WTC11 (cell line): ENCODE measurements around the gene UTP20.

Experiments
- ATF3 ChIP-seq: sonication (generic); formaldehyde crosslinking; conservative IDR thresholded peaks from 2 replicates; pipeline ENCODE4 v1.8.1; 2022; ENCODE audit warnings: mild to moderate bottlenecking, missing genetic modification reagents
- ATF6 ChIP-seq: sonication (generic); formaldehyde crosslinking; IDR thresholded peaks from 2 replicates; pipeline ENCODE4 v1.8.1; 2023; ENCODE audit warnings: mild to moderate bottlenecking, missing genetic modification reagents
- CBFB ChIP-seq: sonication (generic); formaldehyde crosslinking; IDR thresholded peaks from 2 replicates; pipeline ENCODE4 v1.8.1; 2022; ENCODE audit warnings: mild to moderate bottlenecking, low read depth, missing genetic modification reagents
- CREB1 ChIP-seq: sonication (generic); formaldehyde crosslinking; IDR thresholded peaks from 2 replicates; pipeline ENCODE4 v1.8.0; 2023; ENCODE audit warnings: mild to moderate bottlenecking, missing genetic modification reagents
- CTCF ChIP-seq: fragments of 200-600 bp; IDR thresholded peaks from 2 replicates; pipeline ENCODE4 v1.8.0; 2022; ENCODE audit warnings: antibody characterized with exemption
- E2F1 ChIP-seq: sonication (generic); formaldehyde crosslinking; IDR thresholded peaks from 2 replicates; pipeline ENCODE4 v1.8.0; 2022; ENCODE audit warnings: mild to moderate bottlenecking, missing genetic modification reagents
- FOXP1 ChIP-seq: sonication (generic); formaldehyde crosslinking; IDR thresholded peaks from 2 replicates; pipeline ENCODE4 v1.8.0; 2022; ENCODE audit warnings: missing genetic modification reagents, mild to moderate bottlenecking, moderate library complexity, borderline replicate concordance
- ZBTB21 ChIP-seq: sonication (generic); formaldehyde crosslinking; IDR thresholded peaks from 2 replicates; pipeline ENCODE4 v1.8.1; 2023; ENCODE audit warnings: mild to moderate bottlenecking, missing genetic modification reagents, borderline replicate concordance
- TF ChIP-seq, protein P1 (sequence below): sonication (generic); formaldehyde crosslinking; IDR thresholded peaks from 2 replicates; pipeline ENCODE4 v1.8.1; 2023; ENCODE audit warnings: mild to moderate bottlenecking, missing genetic modification reagents, borderline replicate concordance
- TF ChIP-seq, protein P2 (sequence below): sonication (generic); formaldehyde crosslinking; IDR thresholded peaks from 2 replicates; pipeline ENCODE4 v1.8.0; 2022; ENCODE audit warnings: mild to moderate bottlenecking, missing genetic modification reagents
- TF ChIP-seq, protein P3 (sequence below): fragments of 250-450 bp; sonication (Bioruptor Pico); IDR thresholded peaks from 2 replicates; pipeline ENCODE4 v1.9.0; 2021; ENCODE audit warnings: mild to moderate bottlenecking
- TF ChIP-seq, protein P4 (sequence below): sonication (generic); formaldehyde crosslinking; IDR thresholded peaks from 2 replicates; pipeline ENCODE4 v1.8.1; 2022; ENCODE audit warnings: mild to moderate bottlenecking, missing genetic modification reagents, moderate library complexity, borderline replicate concordance
- TF ChIP-seq, protein P5 (sequence below): sonication (generic); formaldehyde crosslinking; IDR thresholded peaks from 2 replicates; pipeline ENCODE4 v1.8.1; 2023; ENCODE audit warnings: mild to moderate bottlenecking, missing genetic modification reagents, moderate library complexity

DNA sequence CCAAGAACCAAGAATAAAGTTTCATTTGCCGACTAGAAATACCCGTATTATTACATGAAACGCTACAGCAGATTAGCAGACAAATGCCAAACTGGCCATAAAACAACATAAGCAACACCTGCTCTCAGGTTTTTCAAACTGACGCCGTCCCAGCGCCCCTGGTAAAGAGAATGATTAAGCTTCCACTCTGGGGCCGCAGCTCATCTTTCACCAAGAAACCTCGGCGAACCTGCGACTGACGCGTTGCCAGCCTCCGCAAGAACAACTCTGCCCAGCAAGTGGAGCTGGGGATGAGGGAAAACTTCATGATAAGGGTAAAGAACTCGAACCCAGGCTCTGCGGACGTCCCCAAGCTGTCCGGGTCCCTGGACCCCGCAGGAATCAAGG, 127.1 kb downstream of the UTP20 start:
- TF ChIP-seq CTCF (no peak), ZBTB21 (CRISPR knock-in tag) (no peak), CREB1 (CRISPR knock-in tag) (no peak), E2F1 (CRISPR knock-in tag) (no peak), ATF3 (CRISPR knock-in tag) (no peak), FOXP1 (CRISPR knock-in tag) (no peak), CBFB (no peak; the same call in 1 of the 2 replicates), ATF6 (CRISPR knock-in tag) (no peak)
- TF ChIP-seq, protein P1, sequence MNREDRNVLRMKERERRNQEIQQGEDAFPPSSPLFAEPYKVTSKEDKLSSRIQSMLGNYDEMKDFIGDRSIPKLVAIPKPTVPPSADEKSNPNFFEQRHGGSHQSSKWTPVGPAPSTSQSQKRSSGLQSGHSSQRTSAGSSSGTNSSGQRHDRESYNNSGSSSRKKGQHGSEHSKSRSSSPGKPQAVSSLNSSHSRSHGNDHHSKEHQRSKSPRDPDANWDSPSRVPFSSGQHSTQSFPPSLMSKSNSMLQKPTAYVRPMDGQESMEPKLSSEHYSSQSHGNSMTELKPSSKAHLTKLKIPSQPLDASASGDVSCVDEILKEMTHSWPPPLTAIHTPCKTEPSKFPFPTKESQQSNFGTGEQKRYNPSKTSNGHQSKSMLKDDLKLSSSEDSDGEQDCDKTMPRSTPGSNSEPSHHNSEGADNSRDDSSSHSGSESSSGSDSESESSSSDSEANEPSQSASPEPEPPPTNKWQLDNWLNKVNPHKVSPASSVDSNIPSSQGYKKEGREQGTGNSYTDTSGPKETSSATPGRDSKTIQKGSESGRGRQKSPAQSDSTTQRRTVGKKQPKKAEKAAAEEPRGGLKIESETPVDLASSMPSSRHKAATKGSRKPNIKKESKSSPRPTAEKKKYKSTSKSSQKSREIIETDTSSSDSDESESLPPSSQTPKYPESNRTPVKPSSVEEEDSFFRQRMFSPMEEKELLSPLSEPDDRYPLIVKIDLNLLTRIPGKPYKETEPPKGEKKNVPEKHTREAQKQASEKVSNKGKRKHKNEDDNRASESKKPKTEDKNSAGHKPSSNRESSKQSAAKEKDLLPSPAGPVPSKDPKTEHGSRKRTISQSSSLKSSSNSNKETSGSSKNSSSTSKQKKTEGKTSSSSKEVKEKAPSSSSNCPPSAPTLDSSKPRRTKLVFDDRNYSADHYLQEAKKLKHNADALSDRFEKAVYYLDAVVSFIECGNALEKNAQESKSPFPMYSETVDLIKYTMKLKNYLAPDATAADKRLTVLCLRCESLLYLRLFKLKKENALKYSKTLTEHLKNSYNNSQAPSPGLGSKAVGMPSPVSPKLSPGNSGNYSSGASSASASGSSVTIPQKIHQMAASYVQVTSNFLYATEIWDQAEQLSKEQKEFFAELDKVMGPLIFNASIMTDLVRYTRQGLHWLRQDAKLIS: no peak
- TF ChIP-seq, protein P2, sequence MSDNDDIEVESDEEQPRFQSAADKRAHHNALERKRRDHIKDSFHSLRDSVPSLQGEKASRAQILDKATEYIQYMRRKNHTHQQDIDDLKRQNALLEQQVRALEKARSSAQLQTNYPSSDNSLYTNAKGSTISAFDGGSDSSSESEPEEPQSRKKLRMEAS (CRISPR knock-in tag): no peak
- TF ChIP-seq, protein P3, sequence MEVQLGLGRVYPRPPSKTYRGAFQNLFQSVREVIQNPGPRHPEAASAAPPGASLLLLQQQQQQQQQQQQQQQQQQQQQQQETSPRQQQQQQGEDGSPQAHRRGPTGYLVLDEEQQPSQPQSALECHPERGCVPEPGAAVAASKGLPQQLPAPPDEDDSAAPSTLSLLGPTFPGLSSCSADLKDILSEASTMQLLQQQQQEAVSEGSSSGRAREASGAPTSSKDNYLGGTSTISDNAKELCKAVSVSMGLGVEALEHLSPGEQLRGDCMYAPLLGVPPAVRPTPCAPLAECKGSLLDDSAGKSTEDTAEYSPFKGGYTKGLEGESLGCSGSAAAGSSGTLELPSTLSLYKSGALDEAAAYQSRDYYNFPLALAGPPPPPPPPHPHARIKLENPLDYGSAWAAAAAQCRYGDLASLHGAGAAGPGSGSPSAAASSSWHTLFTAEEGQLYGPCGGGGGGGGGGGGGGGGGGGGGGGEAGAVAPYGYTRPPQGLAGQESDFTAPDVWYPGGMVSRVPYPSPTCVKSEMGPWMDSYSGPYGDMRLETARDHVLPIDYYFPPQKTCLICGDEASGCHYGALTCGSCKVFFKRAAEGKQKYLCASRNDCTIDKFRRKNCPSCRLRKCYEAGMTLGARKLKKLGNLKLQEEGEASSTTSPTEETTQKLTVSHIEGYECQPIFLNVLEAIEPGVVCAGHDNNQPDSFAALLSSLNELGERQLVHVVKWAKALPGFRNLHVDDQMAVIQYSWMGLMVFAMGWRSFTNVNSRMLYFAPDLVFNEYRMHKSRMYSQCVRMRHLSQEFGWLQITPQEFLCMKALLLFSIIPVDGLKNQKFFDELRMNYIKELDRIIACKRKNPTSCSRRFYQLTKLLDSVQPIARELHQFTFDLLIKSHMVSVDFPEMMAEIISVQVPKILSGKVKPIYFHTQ: no peak
- TF ChIP-seq, protein P4, sequence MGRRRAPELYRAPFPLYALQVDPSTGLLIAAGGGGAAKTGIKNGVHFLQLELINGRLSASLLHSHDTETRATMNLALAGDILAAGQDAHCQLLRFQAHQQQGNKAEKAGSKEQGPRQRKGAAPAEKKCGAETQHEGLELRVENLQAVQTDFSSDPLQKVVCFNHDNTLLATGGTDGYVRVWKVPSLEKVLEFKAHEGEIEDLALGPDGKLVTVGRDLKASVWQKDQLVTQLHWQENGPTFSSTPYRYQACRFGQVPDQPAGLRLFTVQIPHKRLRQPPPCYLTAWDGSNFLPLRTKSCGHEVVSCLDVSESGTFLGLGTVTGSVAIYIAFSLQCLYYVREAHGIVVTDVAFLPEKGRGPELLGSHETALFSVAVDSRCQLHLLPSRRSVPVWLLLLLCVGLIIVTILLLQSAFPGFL (CRISPR knock-in tag): no peak
- TF ChIP-seq, protein P5, sequence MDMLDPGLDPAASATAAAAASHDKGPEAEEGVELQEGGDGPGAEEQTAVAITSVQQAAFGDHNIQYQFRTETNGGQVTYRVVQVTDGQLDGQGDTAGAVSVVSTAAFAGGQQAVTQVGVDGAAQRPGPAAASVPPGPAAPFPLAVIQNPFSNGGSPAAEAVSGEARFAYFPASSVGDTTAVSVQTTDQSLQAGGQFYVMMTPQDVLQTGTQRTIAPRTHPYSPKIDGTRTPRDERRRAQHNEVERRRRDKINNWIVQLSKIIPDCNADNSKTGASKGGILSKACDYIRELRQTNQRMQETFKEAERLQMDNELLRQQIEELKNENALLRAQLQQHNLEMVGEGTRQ (CRISPR knock-in tag): no peak
